Measurements from ENCODE around the gene MAP1LC3A.
"Not testable (repeated sequence)": the region's sequence is repeated elsewhere in the genome, so short reads cannot be mapped to it uniquely, and the experiment has no call there.

Gene MAP1LC3A

DNA sequence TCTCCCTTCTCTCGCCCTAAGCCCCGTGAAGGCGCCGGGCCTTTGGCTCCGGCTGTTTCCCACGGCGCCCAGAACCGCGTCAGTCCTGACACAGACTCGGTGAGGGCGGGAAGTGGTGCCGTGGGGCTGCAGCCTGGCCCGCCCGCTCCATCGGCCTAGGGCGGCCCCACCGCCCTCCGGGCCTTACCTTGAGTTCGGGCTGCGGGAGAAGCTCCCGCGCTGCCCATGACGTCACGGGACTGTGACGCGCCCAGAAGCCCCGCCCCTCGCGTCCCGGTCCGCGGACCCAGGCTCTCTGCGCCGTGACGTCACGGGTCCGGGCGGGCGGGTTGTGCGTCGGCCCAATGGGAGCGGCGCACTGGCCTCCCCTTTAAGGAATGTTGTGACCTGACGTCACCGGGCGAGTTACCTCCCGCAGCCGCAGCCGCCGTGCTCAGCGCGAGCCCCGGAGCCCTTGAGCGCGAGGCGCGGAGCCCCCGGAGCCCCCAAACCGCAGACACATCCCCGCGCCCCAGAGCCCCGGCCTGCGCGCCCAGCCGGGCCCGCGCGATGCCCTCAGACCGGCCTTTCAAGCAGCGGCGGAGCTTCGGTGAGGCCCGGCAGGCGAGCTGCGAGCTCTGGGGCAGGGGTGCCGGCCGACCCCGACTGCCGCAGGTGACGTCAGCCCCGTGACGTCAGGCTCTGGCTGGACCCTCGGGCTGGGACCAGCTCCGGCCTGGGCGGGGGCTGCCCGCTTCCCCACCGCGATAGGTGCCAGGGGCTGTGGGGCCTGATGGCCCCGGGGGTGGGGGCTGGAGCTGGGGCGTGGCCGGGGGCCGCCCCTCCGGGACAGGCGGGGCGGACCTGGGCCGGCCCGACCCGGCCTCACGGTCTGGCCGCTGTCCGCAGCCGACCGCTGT is at the start of gene MAP1LC3A:
Gene MAP1LC3A (plus strand): TSS at position 399 of the 899 bp plus-strand sequence. CDS start 151 bp downstream, at position 550.
- DNase-seq (ENCODE audit: low spot score), result no peak

DNA sequence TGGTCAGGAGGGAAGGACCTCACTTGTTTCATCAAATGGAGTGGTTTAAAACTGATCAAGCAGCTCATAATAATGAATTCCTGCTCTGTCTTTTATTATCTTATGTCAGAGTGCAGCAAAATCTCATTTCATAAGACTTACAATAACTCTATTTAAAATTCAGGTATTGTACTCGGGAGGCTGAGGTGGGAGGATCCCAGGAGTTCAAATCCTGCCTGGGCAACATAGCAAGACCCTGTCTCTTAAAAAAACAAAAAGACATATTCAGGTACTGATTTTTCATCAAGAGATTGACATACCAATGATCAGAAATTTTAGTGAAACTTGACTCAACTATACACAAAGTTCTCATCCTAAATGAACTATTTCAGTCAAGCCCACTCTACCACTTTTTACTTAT is 47.9 kb upstream of the MAP1LC3A start:
- DNase-seq (ENCODE audit: low spot score), result no peak

GRCh38 chr20:34511891-34512265 is 46.6 kb upstream of the MAP1LC3A start:
- DNase-seq (ENCODE audit: low spot score), result no peak

- DNase-seq (ENCODE audit: low spot score), result no peak
Observed at GRCh38 chr20:34512266-34512954, 46.1 kb upstream of the MAP1LC3A start.

- no peak for DNase-seq (ENCODE audit: low spot score)
Observed at GRCh38 chr20:34512955-34513419, 45.5 kb upstream of the MAP1LC3A start.

DNA sequence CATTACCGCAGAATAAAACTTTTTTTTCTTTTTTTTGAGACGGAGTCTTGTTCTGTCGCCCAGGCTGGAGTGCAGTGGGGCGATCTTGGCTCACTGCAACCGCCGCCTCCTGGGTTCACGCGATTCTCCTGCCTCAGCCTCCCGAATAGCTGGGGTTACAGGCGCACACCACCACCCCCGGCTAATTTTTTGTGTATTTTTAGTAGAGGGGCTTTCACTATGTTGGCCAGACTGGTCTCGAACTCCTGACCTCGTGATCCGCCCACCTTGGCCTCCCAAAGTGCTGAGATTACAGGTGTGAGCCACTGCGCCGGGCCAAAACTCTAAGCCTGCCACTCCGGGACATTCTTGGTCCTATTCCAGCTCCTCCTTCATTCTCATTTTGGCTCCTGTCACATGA is 44.5 kb upstream of the MAP1LC3A start:
- DNase-seq (ENCODE audit: low spot score), result not testable (repeated sequence)

DNA sequence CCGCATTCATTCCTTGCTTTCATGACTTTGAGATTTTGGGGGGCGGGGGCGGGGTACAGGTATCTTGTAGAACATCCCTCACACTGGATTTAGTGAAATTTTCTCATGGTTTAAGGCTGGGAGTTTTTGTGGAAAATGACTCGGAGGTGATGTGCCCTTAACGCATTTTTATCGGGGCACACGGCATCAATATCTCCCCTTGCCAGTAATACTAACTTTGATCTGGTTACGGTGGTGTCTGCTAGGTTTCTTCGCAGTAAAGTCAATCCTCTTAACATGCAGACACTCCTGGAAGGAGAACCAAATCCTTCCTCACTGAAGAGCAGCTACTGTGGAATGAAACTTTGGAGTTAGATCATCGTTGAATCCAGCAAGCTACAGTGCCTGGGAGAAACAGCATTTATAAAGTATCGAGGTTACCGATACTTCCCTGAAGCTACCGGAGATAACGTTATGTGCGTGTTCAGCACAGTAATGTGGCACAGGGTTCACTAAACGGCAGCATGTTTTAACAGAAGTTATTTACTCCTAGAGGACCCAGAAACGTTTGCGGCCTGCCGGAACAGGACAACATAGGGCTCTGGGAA is 43.5 kb upstream of the MAP1LC3A start:
- no peak for DNase-seq (ENCODE audit: low spot score)

DNA sequence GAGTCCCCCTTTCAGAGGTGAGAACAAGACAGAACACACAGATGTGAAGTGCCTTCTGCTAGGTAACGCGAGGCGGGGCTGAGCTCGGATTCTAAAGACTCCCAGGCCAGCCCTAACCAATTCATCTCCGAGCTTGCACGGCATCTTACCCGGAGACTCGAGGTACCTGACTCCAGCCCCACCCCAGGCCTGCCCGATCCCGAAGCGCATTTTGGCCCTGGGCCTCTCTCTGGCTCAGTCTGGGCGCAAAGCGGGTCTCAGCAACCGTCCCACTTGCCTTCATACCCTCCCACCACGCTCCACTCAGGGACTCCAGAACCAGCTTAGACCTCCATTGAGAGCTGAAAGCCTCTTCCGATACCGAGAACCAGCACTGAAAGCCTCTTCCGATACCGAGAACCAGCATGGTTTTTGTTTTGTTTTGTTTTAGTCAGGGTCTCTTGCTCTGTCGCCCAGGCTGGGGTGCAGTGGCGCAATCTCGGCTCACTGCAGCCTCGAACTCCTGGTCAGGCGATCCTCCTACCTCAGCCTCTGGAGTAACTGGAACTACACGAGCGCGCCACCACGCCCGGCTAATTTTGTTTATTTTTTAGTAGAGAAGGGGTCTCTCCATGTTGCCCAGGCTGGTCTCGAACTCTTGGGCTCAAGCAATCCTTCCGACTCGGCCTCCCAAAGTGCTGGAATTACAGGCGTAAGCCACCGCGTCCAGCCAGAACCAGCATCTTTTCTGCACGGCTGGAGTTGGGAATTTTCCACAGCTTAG is 42.9 kb upstream of the MAP1LC3A start:
- DNase-seq (ENCODE audit: low spot score), result peak; percentile 85

- DNase-seq (ENCODE audit: low spot score), result peak; percentile 99
Observed at GRCh38 chr20:34516247-34517113, 42.0 kb upstream of the MAP1LC3A start, which contains the start of gene DYNLRB1. Gene DYNLRB1 (plus strand): TSS chr20:34516422. CDS start chr20:34516459, 37 bp downstream.

- peak; percentile 48 for DNase-seq (ENCODE audit: low spot score)
Observed at GRCh38 chr20:34517114-34517505, 41.4 kb upstream of the MAP1LC3A start.

- not testable (repeated sequence) for DNase-seq (ENCODE audit: low spot score)
Observed at GRCh38 chr20:34518863-34519262, 39.7 kb upstream of the MAP1LC3A start.

GRCh38 chr20:34519841-34520240 is 38.7 kb upstream of the MAP1LC3A start:
- not testable (repeated sequence) for DNase-seq (ENCODE audit: low spot score)

DNA sequence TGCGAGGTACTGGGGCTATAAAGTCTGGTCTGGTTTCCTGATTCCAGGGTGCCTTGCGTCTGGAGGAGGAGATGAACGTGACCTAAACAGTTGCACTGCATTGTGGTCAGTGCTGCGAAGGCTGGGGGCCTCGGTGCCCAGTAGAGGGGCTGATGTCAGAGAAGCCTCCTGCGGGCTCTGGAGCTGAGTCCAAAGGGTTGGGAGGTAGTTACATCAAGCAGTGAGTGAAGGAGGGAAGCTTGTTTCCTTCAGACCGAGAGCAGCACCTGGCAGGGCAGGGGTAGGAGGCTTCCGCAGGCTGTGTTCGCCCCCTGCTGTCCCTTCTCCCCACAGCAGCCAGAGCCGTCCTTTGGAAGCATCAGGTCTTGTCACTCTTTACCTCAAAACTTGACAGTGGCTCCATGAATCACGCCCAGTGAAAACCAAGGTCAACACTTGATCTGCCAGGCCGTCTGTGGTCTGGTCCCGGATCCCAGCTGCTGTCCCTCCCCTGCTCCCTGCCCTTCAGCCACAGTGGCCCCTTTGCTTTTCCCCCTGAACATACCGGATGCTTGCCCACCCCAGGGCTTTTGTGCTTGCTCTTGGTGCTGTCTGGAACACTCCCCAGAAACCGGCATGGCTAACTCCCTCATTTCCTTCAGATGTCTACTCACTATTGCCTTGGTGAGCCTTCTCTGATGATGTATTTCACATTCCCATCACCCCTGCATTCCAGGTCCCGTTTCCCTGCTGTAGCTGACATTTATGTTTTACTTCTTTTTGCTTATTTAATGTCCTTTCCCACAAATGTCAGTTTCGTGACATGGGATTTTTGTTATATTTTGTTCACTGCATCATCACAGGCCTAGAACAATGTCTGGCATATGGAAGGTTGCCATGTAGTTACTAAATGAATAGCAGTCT is 35.3 kb upstream of the MAP1LC3A start:
- peak; percentile 47 for DNase-seq (ENCODE audit: low spot score)

- DNase-seq (ENCODE audit: low spot score), result no peak
Observed at GRCh38 chr20:34524426-34524825, 34.1 kb upstream of the MAP1LC3A start.

DNA sequence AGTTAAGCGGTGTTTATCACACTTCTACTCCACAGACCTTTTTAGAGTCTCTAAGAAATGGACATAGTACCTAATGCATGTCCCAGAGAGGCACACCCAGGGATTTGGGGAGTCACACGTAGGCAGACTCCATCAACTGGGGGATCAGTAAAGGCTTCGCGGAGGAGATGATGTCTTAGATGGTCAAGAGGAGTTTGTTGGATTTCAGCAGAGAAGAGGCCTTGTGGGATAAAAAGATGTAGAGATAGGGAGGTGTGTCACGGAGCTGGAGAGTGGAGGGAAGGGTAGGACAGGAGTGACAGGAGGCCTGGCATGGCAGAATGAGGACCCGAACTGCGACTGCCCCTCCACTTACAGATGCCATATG is 33.2 kb upstream of the MAP1LC3A start:
- no peak for DNase-seq (ENCODE audit: low spot score)

DNA sequence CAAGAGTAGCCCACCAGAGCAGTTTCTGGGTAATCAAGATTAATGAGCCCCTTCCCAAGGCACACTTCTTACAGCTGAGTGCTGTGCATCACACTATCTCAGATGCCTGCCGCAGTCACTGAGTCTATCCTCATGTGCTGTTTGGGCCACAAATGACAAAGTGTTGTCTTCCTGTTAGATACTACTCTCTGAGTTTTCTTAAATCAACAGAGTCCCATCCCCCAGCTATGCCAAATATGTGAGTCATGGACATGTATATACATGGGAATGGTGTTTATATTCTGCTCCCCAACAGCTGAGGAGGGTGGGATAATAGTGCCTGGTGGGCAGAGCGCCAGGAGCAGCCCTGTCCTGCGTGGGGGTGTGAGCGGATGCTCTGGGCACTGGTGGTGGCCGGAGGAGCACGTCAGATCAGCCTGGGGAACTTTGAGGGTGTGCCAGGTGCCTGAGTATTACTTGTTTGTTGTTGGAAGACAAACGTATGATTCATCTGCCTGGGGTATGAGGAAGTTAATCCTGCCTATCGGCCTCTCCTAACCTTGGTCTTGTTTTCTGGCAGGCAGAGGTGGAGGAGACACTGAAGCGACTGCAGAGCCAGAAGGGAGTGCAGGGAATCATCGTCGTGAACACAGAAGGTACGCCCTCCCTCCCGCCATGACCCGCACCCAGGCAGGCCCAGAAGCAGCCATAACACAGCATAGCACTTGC is 32.7 kb upstream of the MAP1LC3A start:
- peak; percentile 84 for DNase-seq (ENCODE audit: low spot score)

GRCh38 chr20:34526466-34526865 is 32.1 kb upstream of the MAP1LC3A start:
- DNase-seq (ENCODE audit: low spot score), result no peak

DNA sequence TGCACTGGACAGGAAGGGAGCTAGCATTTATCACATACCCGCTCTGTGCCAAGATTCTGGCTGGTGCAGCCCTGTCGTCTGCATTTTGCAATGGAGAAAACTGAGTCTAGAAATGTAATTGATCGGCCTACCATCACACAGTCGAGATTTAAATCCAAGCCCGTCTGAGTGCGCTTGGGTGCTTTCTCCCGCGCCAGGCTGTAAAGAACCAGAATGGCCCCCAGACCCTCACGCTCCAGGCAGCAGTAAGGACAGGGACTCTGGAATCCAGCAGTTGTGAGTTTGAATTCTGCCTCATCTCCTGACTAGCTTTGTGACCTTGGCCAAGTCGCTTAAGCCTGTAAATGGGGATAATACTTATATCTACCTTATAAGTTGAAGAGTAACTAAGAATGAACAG is 31.5 kb upstream of the MAP1LC3A start:
- no peak for DNase-seq (ENCODE audit: low spot score)

- DNase-seq (ENCODE audit: low spot score), result no peak
Observed at GRCh38 chr20:34528921-34529297, 29.6 kb upstream of the MAP1LC3A start.

Measured in RKO (cell line).